Smooth muscle cell (in vitro differentiated cells): Measurements from ENCODE around the gene TCAP. TPM values are rescaled to one million over a fixed set of nuclear protein-coding genes. Genes with fewer than 3 reads are reported as not detected.

Experiments used
- DNase-seq: peaks from one replicate; lab custom pipeline; 2025; ENCODE audit not compliant: unreplicated experiment; lab: John Stamatoyannopoulos, UW
- H2AFZ ChIP-seq: fragments of 200-600 bp; sonication (generic); 2 replicates; pipeline ENCODE4 v1.6.0; 2016; ENCODE audit warnings: antibody characterized with exemption, low read depth, mild to moderate bottlenecking
- H3F3A ChIP-seq: fragments of 200-600 bp; sonication (generic); 2 replicates; pipeline ENCODE4 v1.6.0; 2017; ENCODE audit warnings: antibody characterized with exemption, low read depth
- H3K27ac ChIP-seq: fragments of 200-600 bp; sonication (generic); 2 replicates; pipeline ENCODE4 v1.5.1; 2016; ENCODE audit warnings: low read depth, mild to moderate bottlenecking
- H3K27me3 ChIP-seq: fragments of 200-600 bp; sonication (generic); 2 replicates; pipeline ENCODE4 v1.6.1; 2016; ENCODE audit warnings: low read depth, mild to moderate bottlenecking
- H3K36me3 ChIP-seq: fragments of 200-600 bp; sonication (generic); 2 replicates; pipeline ENCODE4 v1.5.1; 2016; ENCODE audit warnings: low read depth
- H3K4me1 ChIP-seq: fragments of 200-600 bp; sonication (generic); 2 replicates; pipeline ENCODE4 v1.5.1; 2016; ENCODE audit warnings: low read depth
- H3K4me2 ChIP-seq: fragments of 200-600 bp; sonication (generic); 2 replicates; pipeline ENCODE4 v1.6.0; 2016; ENCODE audit warnings: mild to moderate bottlenecking
- H3K4me3 ChIP-seq: fragments of 200-600 bp; sonication (generic); 2 replicates; pipeline ENCODE4 v1.5.1; 2016; ENCODE audit warnings: mild to moderate bottlenecking
- H3K79me2 ChIP-seq: fragments of 200-600 bp; sonication (generic); 2 replicates; pipeline ENCODE4 v1.6.0; 2016; ENCODE audit warnings: low read depth, mild to moderate bottlenecking
- H3K9ac ChIP-seq: fragments of 200-600 bp; sonication (generic); 2 replicates; pipeline ENCODE4 v1.6.0; 2016; ENCODE audit warnings: low read depth
- H3K9me3 ChIP-seq: fragments of 200-600 bp; sonication (generic); replicated peaks from 2 replicates; pipeline ENCODE4 v1.5.1; 2016; ENCODE audit warnings: low read depth
- H4K20me1 ChIP-seq: fragments of 200-600 bp; sonication (generic); 2 replicates; pipeline ENCODE4 v1.6.0; 2016; ENCODE audit warnings: low read depth
- CTCF ChIP-seq: fragments of 200-600 bp; sonication (generic); IDR thresholded peaks from 2 replicates; pipeline ENCODE4 v1.5.1; 2017; ENCODE audit warnings: borderline replicate concordance, mild to moderate bottlenecking, antibody characterized with exemption; ENCODE audit not compliant: insufficient read depth, poor library complexity, severe bottlenecking
- WGBS: methylation state at CpG from one replicate; pipeline ENCODE4 v1.1.7; 2016; ENCODE audit warnings: low lambda C conversion rate; 5-methylcytosine and 5-hydroxymethylcytosine counted together
- polyA plus RNA-seq: library from polyadenylated mRNA; unstranded; fragments of >200 nt; fragmentation: Nextera tagmentation; extraction: Ambion mirVana; gene quantifications from 2 replicates; pipeline ENCODE4 v1.2.1, GENCODE V29; 2016
- total RNA-seq: library from RNA; depleted of rRNA; stranded (reverse); fragments of >200 nt; gene quantifications from 2 replicates; pipeline ENCODE4 v1.2.3, GENCODE V29; 2014

The TCAP gene
- total and polyA plus RNA-seq, 2 experiments from 2014 or later: 0.41 TPM; not detected in 1

- Histone ChIP-seq H3K79me2 (no peaks in the 10 kb centered on the region), H3K9me3 (no peaks in the 10 kb centered on the region), H3K27me3 (no peaks in the 10 kb centered on the region), H3K4me3 (no peak overlapping the region), H2AFZ (no peak overlapping the region), H3F3A (no peaks in the 10 kb centered on the region), H4K20me1 (peaks cover 4% of the 10 kb centered on the region), H3K4me1 (no peaks in the 10 kb centered on the region), H3K9ac (no peak overlapping the region), H3K27ac (no peak overlapping the region), H3K4me2 (no peak overlapping the region), H3K36me3 (no peaks in the 10 kb centered on the region)
- 98% methylated on average over 18 of the region's 18 CpGs for WGBS
- DNase-seq: no peak
- TF ChIP-seq CTCF: no peak
These were observed 50.4 kb downstream of the TCAP start for GRCh38 chr17:39715375-39716072.

Other genes with a start within 250 kb of the TCAP start
- 20.7 and 25.3 TPM in 2 replicates for gene MED1, start 214.1 kb upstream of the TCAP start, total RNA-seq
- gene MED1, start 214.1 kb upstream of the TCAP start, polyA plus RNA-seq: 9.5 and 11.2 TPM in 2 replicates
- 31.9 and 37.7 TPM in 2 replicates for gene CDK12, start 203.9 kb upstream of the TCAP start, total RNA-seq
- 5.8 and 7.1 TPM in 2 replicates for gene CDK12, start 203.9 kb upstream of the TCAP start, polyA plus RNA-seq
- gene NEUROD2, start 57.4 kb upstream of the TCAP start, total RNA-seq: not detected in 2 replicates
- 0.19 and 0.25 TPM in 2 replicates for gene NEUROD2, start 57.4 kb upstream of the TCAP start, polyA plus RNA-seq
- gene PPP1R1B, start 38.4 kb upstream of the TCAP start, total RNA-seq: 1.7 TPM in 1 of 2 replicates, not detected in the other
- not detected in 2 replicates for gene PPP1R1B, start 38.4 kb upstream of the TCAP start, polyA plus RNA-seq
- 33.7 and 37.5 TPM in 2 replicates for gene STARD3, start 28.2 kb upstream of the TCAP start, total RNA-seq
- gene STARD3, start 28.2 kb upstream of the TCAP start, polyA plus RNA-seq: 53.3 and 61.8 TPM in 2 replicates
- gene PNMT, start 3.1 kb downstream of the TCAP start, total RNA-seq: not detected in 2 replicates
- 0.23 and 1.3 TPM in 2 replicates for gene PNMT, start 3.1 kb downstream of the TCAP start, polyA plus RNA-seq
- gene PGAP3, start 22.7 kb downstream of the TCAP start, total RNA-seq: 16.5 and 19.4 TPM in 2 replicates
- 19.1 and 26.4 TPM in 2 replicates for gene PGAP3, start 22.7 kb downstream of the TCAP start, polyA plus RNA-seq
- gene ERBB2, start 34.7 kb downstream of the TCAP start, total RNA-seq: 44.5 and 49.4 TPM in 2 replicates
- 53.6 and 56.1 TPM in 2 replicates for gene ERBB2, start 34.7 kb downstream of the TCAP start, polyA plus RNA-seq
- gene MIEN1, start 65.2 kb downstream of the TCAP start, total RNA-seq: 33.5 and 55.8 TPM in 2 replicates
- gene MIEN1, start 65.2 kb downstream of the TCAP start, polyA plus RNA-seq: 70.7 and 71.5 TPM in 2 replicates
- 2.7 and 3.6 TPM in 2 replicates for gene GRB7, start 72.6 kb downstream of the TCAP start, total RNA-seq
- 4.1 and 9.1 TPM in 2 replicates for gene GRB7, start 72.6 kb downstream of the TCAP start, polyA plus RNA-seq
- gene IKZF3, start 199.0 kb downstream of the TCAP start, total RNA-seq: under 0.01 and 0.40 TPM in 2 replicates
- not detected in 2 replicates for gene IKZF3, start 199.0 kb downstream of the TCAP start, polyA plus RNA-seq
- not detected in 2 replicates for gene ZPBP2, start 202.9 kb downstream of the TCAP start, total RNA-seq
- gene ZPBP2, start 202.9 kb downstream of the TCAP start, polyA plus RNA-seq: not detected in 2 replicates